HepG2 (cell line): ENCODE data around the gene ARL3. TPM values are rescaled to one million over a fixed set of nuclear protein-coding genes. Genes with fewer than 3 reads are reported as not detected.

Experiments
- HNRNPL ChIP-seq: fragments of 200-400 bp; formaldehyde crosslinking; IDR thresholded peaks from 2 replicates; pipeline ENCODE4 v1.6.1; 2017; ENCODE audit warnings: mild to moderate bottlenecking, low read depth, low read length
- HOXD1 ChIP-seq: sonication (generic); formaldehyde crosslinking; IDR thresholded peaks from 2 replicates; pipeline ENCODE4 v1.5.0; 2020; ENCODE audit warnings: missing genetic modification reagents
- JARID2 ChIP-seq: sonication (generic); formaldehyde crosslinking; IDR thresholded peaks from 2 replicates; pipeline ENCODE4 v1.8.1; 2023; ENCODE audit warnings: missing genetic modification reagents, inconsistent platforms; ENCODE audit not compliant: insufficient replicate concordance
- JDP2 ChIP-seq: sonication (generic); formaldehyde crosslinking; IDR thresholded peaks from 2 replicates; pipeline ENCODE4 v1.8.1; 2022; ENCODE audit warnings: missing genetic modification reagents, borderline replicate concordance
- KLF13 ChIP-seq: sonication (generic); formaldehyde crosslinking; IDR thresholded peaks from 2 replicates; pipeline ENCODE4 v1.4.0; 2020; ENCODE audit warnings: mild to moderate bottlenecking, missing genetic modification reagents
- MTA3 ChIP-seq: sonication (generic); formaldehyde crosslinking; IDR thresholded peaks from 2 replicates; pipeline ENCODE4 v1.4.0; 2020; ENCODE audit warnings: missing genetic modification reagents
- NONO ChIP-seq, 2 experiments: fragments of 450-650 bp in 1 of 2; sonication (generic) in 1 of 2; formaldehyde crosslinking in 1 of 2; IDR thresholded peaks in 1 of 2; conservative IDR thresholded peaks in 1 of 2; 2 replicates each; pipeline versions ENCODE4 v1.6.1 to v1.8.0; 2017 to 2022; ENCODE audit warnings: mild to moderate bottlenecking in 1 of 2, missing genetic modification reagents in 1 of 2, moderate library complexity in 1 of 2
- PRDM4 ChIP-seq: sonication (generic); formaldehyde crosslinking; IDR thresholded peaks from 2 replicates; pipeline ENCODE4 v1.9.0; 2021; ENCODE audit warnings: missing genetic modification reagents, borderline replicate concordance
- PRPF4 ChIP-seq: fragments of 200-400 bp; formaldehyde crosslinking; IDR thresholded peaks from 2 replicates; pipeline ENCODE4 v1.6.1; 2016; ENCODE audit warnings: low read length, low read depth; ENCODE audit not compliant: poor library complexity, severe bottlenecking
- SOX5 ChIP-seq: IDR thresholded peaks from 2 replicates; pipeline ENCODE4 v1.6.1; 2016; ENCODE audit warnings: borderline replicate concordance
- TEAD3 ChIP-seq: optimal IDR thresholded peaks from 2 replicates; pipeline ENCODE3; 2016; ENCODE audit warnings: borderline replicate concordance
- TEF ChIP-seq: sonication (generic); formaldehyde crosslinking; IDR thresholded peaks from 2 replicates; pipeline ENCODE4 v1.5.0; 2020; ENCODE audit warnings: missing genetic modification reagents
- WIZ ChIP-seq: sonication (generic); formaldehyde crosslinking; IDR thresholded peaks from 2 replicates; pipeline ENCODE4 v1.5.1; 2020; ENCODE audit warnings: mild to moderate bottlenecking, missing genetic modification reagents
- ZBTB33 ChIP-seq: sonication (generic); formaldehyde crosslinking; IDR thresholded peaks from 2 replicates; pipeline ENCODE4 v1.4.0; 2020; ENCODE audit warnings: missing genetic modification reagents
- ZMYM4 ChIP-seq: sonication (generic); formaldehyde crosslinking; IDR thresholded peaks from 2 replicates; pipeline ENCODE4 v1.8.1; 2023; ENCODE audit warnings: mild to moderate bottlenecking, missing genetic modification reagents
- ZNF33A ChIP-seq: sonication (generic); formaldehyde crosslinking; IDR thresholded peaks from 2 replicates; pipeline ENCODE4 v1.5.1; 2020; ENCODE audit warnings: missing genetic modification reagents, mild to moderate bottlenecking, moderate library complexity, borderline replicate concordance
- ZNF558 ChIP-seq: sonication (generic); formaldehyde crosslinking; IDR thresholded peaks from 2 replicates; pipeline ENCODE4 v1.9.0; 2022; ENCODE audit warnings: mild to moderate bottlenecking, missing genetic modification reagents, borderline replicate concordance
- ZNF564 ChIP-seq: sonication (generic); formaldehyde crosslinking; IDR thresholded peaks from 2 replicates; pipeline ENCODE4 v1.8.1; 2023; ENCODE audit warnings: mild to moderate bottlenecking, missing genetic modification reagents
- ZNF703 ChIP-seq: sonication (generic); formaldehyde crosslinking; IDR thresholded peaks from 2 replicates; pipeline ENCODE4 v1.5.1; 2020; ENCODE audit warnings: missing genetic modification reagents, mild to moderate bottlenecking, moderate library complexity, borderline replicate concordance
- ZNF746 ChIP-seq: sonication (generic); formaldehyde crosslinking; IDR thresholded peaks from 2 replicates; pipeline ENCODE4 v1.8.0; 2022; ENCODE audit warnings: mild to moderate bottlenecking, missing genetic modification reagents
- polyA plus RNA-seq, 8 experiments: library from polyadenylated mRNA; depleted of rRNA in 3 of 8; stranded (reverse) in 7 of 8; unstranded in 1 of 8; fragments of >200 nt; fragmentation: Illumina TruSeq in 4 of 8; extraction: Trizol in 4 of 8; gene quantifications; 2 replicates each; pipeline versions ENCODE4 v1.2.1 to v1.2.3, GENCODE V29; 2011 to 2016; ENCODE audit warnings: low read depth in 4 of 8, missing spikeins in 1 of 8, mixed read lengths in 1 of 8; ENCODE audit not compliant: insufficient read depth in 1 of 8
- total RNA-seq, 5 experiments: library from RNA; depleted of rRNA; stranded (reverse); fragments of >200 nt; fragmentation: Illumina TruSeq; extraction: Trizol; gene quantifications; 2 replicates each; pipeline ENCODE4 v1.2.3, GENCODE V29; 2016; ENCODE audit warnings: low read depth in 1 of 5
- TF ChIP-seq, protein P1 (sequence below): sonication (generic); formaldehyde crosslinking; IDR thresholded peaks from 2 replicates; pipeline ENCODE4 v1.4.0; 2020; ENCODE audit warnings: missing genetic modification reagents, borderline replicate concordance
- TF ChIP-seq, protein P2 (sequence below): IDR thresholded peaks from 2 replicates; pipeline ENCODE4 v1.6.1; 2018; ENCODE audit warnings: missing genetic modification reagents, mild to moderate bottlenecking, missing compliant biosample characterization

The ARL3 gene
- total and polyA plus RNA-seq, 2 of the 13 experiments (the other 11 are each of a cell fraction or from before 2014, with no cell fraction given) = 5.2 to 6.6 TPM

DNA sequence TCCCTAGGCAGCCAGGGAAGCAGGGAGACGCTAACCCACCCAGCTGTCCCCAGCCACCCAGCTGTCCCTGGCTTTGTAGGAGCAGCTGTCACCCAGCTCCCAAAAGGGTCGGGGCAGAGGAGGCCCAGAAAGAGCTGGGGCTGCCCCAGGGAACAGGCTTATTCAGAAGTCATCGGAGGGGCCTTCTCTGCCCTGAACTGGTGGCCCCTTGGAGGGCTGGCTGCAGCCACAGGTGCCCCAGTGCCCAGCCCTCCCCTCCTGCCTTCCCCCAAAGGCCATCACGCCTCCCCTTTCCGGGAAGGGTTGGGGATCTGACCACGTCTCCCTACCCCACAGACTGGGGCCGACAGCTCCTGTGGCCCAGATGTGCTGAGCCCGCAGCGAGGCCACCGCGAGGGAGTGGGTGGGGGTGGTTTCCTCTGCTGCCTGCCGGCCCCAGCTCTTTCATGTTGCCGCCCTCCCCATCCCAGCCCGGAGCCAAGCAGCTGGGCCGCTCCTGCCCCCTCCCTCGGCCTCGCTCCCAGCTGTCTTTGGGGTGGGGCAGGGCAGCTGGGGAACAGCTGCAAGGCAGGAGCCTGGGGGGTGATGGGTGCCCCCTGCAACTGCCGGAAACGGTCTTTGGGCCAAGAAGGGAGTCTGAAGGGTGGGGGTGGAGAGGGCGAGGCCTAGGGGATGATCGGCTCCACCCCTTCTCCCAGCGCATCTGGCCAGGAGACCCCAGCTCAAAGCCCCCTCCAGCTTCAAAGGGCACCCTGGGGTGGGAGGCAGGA lies 53.1 kb downstream of the ARL3 start (continued):
- TF ChIP-seq ZBTB33 (no peak), MTA3 (CRISPR knock-in tag) (no peak), KLF13 (CRISPR knock-in tag) (no peak), PRDM4 (no peak), ZNF558 (CRISPR knock-in tag) (no peak), SOX5 (no peak; the same call in 1 of the 2 replicates), HNRNPL (no peak; the same call in 1 of the 2 replicates), ZNF703 (CRISPR knock-in tag) (no peak), PRPF4 (no peak), ZNF33A (CRISPR knock-in tag) (no peak), HOXD1 (0 out of 2 replicates have a peak, but pooled peaks have one; percentile 37), ZMYM4 (CRISPR knock-in tag) (no peak; the same call in 1 of the 2 replicates), NONO (IDR thresholded peaks at IDR 0.05) (no peak), NONO (CRISPR knock-in tag; conservative IDR thresholded peaks at IDR 0.05) (peak; percentile 84), TEAD3 (CRISPR knock-in tag) (no peak), ZNF564 (CRISPR knock-in tag) (no peak), JDP2 (CRISPR knock-in tag) (no peak), WIZ (no peak), JARID2 (CRISPR knock-in tag) (no peak), ZNF746 (CRISPR knock-in tag) (no peak), TEF (no peak)
- TF ChIP-seq, protein P1, sequence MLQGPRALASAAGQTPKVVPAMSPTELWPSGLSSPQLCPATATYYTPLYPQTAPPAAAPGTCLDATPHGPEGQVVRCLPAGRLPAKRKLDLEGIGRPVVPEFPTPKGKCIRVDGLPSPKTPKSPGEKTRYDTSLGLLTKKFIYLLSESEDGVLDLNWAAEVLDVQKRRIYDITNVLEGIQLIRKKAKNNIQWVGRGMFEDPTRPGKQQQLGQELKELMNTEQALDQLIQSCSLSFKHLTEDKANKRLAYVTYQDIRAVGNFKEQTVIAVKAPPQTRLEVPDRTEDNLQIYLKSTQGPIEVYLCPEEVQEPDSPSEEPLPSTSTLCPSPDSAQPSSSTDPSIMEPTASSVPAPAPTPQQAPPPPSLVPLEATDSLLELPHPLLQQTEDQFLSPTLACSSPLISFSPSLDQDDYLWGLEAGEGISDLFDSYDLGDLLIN (CRISPR knock-in tag) = no peak
- TF ChIP-seq, protein P2, sequence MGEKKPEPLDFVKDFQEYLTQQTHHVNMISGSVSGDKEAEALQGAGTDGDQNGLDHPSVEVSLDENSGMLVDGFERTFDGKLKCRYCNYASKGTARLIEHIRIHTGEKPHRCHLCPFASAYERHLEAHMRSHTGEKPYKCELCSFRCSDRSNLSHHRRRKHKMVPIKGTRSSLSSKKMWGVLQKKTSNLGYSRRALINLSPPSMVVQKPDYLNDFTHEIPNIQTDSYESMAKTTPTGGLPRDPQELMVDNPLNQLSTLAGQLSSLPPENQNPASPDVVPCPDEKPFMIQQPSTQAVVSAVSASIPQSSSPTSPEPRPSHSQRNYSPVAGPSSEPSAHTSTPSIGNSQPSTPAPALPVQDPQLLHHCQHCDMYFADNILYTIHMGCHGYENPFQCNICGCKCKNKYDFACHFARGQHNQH (CRISPR knock-in tag) = peak; percentile 41; the same call in 1 of the 2 replicates
